HepG2 (cell line): ENCODE data around the gene EPN2. TPM values are rescaled to one million over a fixed set of nuclear protein-coding genes. Genes with fewer than 3 reads are reported as not detected.
A peak's percentile ranks its signal among the peaks of the same experiment; 100 is the strongest.

ENCODE experiments used
- BRCA1 ChIP-seq: sonication (generic); formaldehyde crosslinking; IDR thresholded peaks from 2 replicates; pipeline ENCODE4 v1.4.0; 2020; ENCODE audit warnings: missing genetic modification reagents
- CBX2 ChIP-seq, 2 experiments: fragments of 200-600 bp in 1 of 2; sonication (generic); formaldehyde crosslinking in 1 of 2; IDR thresholded peaks; 2 replicates each; pipeline versions ENCODE4 v1.7.0 to v1.8.1; 2018 to 2022; ENCODE audit warnings: low read depth in 2 of 2, low read length in 1 of 2, mild to moderate bottlenecking in 1 of 2, missing genetic modification reagents in 1 of 2
- DPF2 ChIP-seq: sonication (generic); formaldehyde crosslinking; IDR thresholded peaks from 2 replicates; pipeline ENCODE4 v1.4.0; 2020; ENCODE audit warnings: mild to moderate bottlenecking, low read depth, missing genetic modification reagents, borderline replicate concordance
- ELF4 ChIP-seq: sonication (generic); formaldehyde crosslinking; IDR thresholded peaks from 2 replicates; pipeline ENCODE4 v1.5.0; 2020; ENCODE audit warnings: missing genetic modification reagents, mild to moderate bottlenecking, moderate library complexity, borderline replicate concordance
- KLF6 ChIP-seq: IDR thresholded peaks from 2 replicates; pipeline ENCODE4 v1.8.0; 2016; ENCODE audit warnings: missing biosample characterization, missing genetic modification reagents
- RBFOX2 ChIP-seq: fragments of 200-400 bp; formaldehyde crosslinking; IDR thresholded peaks from 2 replicates; pipeline ENCODE4 v1.6.1; 2017; ENCODE audit warnings: low read depth, mild to moderate bottlenecking, low read length
- SALL2 ChIP-seq: sonication (generic); formaldehyde crosslinking; IDR thresholded peaks from 2 replicates; pipeline ENCODE4 v1.8.1; 2023; ENCODE audit warnings: mild to moderate bottlenecking, missing genetic modification reagents, inconsistent platforms
- SRSF9 ChIP-seq: fragments of 200-400 bp; formaldehyde crosslinking; IDR thresholded peaks from 2 replicates; pipeline ENCODE4 v1.6.1; 2018; ENCODE audit warnings: borderline replicate concordance, mild to moderate bottlenecking, low read depth, low read length; ENCODE audit not compliant: insufficient read depth, poor library complexity, severe bottlenecking
- TGIF2 ChIP-seq: IDR thresholded peaks from 2 replicates; pipeline ENCODE4 v1.6.1; 2016; ENCODE audit warnings: control low read depth, missing compliant biosample characterization
- ZNF3 ChIP-seq: IDR thresholded peaks from 2 replicates; pipeline ENCODE4 v1.7.0; 2017; ENCODE audit warnings: inconsistent platforms
- ZNF550 ChIP-seq: sonication (generic); formaldehyde crosslinking; IDR thresholded peaks from 2 replicates; pipeline ENCODE4 v1.4.0; 2020; ENCODE audit warnings: mild to moderate bottlenecking, missing genetic modification reagents, borderline replicate concordance
- ZNF552 ChIP-seq: sonication (generic); formaldehyde crosslinking; IDR thresholded peaks from 2 replicates; pipeline ENCODE4 v1.9.0; 2022; ENCODE audit warnings: missing genetic modification reagents, mild to moderate bottlenecking, borderline replicate concordance
- ZNF773 ChIP-seq: sonication (generic); formaldehyde crosslinking; IDR thresholded peaks from 2 replicates; pipeline ENCODE4 v1.4.0; 2020; ENCODE audit warnings: missing genetic modification reagents, borderline replicate concordance
- ZNF816 ChIP-seq: sonication (generic); formaldehyde crosslinking; IDR thresholded peaks from 2 replicates; pipeline ENCODE4 v1.8.0; 2022; ENCODE audit warnings: missing genetic modification reagents, mild to moderate bottlenecking, borderline replicate concordance
- polyA plus RNA-seq, 8 experiments: library from polyadenylated mRNA; depleted of rRNA in 3 of 8; stranded (reverse) in 7 of 8; unstranded in 1 of 8; fragments of >200 nt; fragmentation: Illumina TruSeq in 4 of 8; extraction: Trizol in 4 of 8; gene quantifications; 2 replicates each; pipeline versions ENCODE4 v1.2.1 to v1.2.3, GENCODE V29; 2011 to 2016; ENCODE audit warnings: low read depth in 4 of 8, missing spikeins in 1 of 8, mixed read lengths in 1 of 8; ENCODE audit not compliant: insufficient read depth in 1 of 8
- total RNA-seq, 5 experiments: library from RNA; depleted of rRNA; stranded (reverse); fragments of >200 nt; fragmentation: Illumina TruSeq; extraction: Trizol; gene quantifications; 2 replicates each; pipeline ENCODE4 v1.2.3, GENCODE V29; 2016; ENCODE audit warnings: low read depth in 1 of 5
- TF ChIP-seq, protein P1 (sequence below): sonication (generic); formaldehyde crosslinking; IDR thresholded peaks from 2 replicates; pipeline ENCODE4 v1.5.0; 2020; ENCODE audit warnings: mild to moderate bottlenecking, missing genetic modification reagents, borderline replicate concordance
- TF ChIP-seq, protein P2 (sequence below): IDR thresholded peaks from 2 replicates; pipeline ENCODE4 v1.6.1; 2016; ENCODE audit warnings: missing compliant biosample characterization, missing genetic modification reagents, borderline replicate concordance
- TF ChIP-seq, protein P3 (sequence below): IDR thresholded peaks from 2 replicates; pipeline ENCODE4 v1.6.1; 2016; ENCODE audit warnings: mild to moderate bottlenecking

EPN2 gene
- total and polyA plus RNA-seq, 2 of the 13 experiments (the other 11 are each of a cell fraction or from before 2014, with no cell fraction given) = 7.8 to 19.2 TPM

DNA sequence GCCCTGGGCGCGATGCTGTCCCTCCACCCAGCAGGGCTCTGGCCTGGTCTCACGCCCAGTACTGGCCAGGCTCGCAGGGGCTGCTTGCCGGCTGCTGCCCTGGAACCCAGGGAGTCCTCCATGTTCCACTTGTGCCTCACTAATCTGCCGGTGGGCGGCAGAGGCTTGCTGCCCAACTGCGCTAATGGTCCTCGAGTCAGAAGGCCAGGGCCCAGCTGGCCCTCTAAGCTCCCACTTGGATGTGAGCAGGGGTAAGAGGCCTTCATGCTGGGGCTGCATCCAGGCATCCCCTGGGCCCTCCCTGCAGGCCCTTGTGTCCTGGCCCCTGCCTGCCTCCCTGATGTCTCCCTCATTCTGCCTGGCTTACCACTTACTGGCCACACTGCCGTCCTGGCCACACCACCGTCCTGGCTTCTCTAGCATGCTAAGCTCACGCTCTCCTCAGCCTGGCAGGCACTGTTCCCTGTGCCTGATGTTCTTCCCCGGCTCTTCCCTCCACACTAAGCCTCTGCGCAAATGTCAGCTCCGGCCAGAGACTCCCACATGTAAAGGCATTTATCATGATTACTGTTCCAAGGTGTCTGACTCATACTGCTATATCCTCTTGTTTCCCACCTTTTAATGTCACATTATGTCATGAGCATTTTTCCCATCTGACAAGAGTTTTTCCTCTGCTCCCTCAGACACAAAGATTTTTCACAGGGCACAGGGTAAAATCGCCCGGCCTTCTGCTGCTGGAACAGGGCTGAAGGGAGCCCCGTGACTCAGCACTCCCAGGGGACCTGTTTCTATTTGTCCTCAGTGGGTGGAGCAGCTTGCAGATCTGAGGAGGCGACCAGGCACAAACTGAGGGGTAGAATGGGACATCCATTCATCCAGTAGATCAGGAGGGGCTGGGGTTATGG, 109.4 kb downstream of the EPN2 start (continued):
- TF ChIP-seq, protein P1, sequence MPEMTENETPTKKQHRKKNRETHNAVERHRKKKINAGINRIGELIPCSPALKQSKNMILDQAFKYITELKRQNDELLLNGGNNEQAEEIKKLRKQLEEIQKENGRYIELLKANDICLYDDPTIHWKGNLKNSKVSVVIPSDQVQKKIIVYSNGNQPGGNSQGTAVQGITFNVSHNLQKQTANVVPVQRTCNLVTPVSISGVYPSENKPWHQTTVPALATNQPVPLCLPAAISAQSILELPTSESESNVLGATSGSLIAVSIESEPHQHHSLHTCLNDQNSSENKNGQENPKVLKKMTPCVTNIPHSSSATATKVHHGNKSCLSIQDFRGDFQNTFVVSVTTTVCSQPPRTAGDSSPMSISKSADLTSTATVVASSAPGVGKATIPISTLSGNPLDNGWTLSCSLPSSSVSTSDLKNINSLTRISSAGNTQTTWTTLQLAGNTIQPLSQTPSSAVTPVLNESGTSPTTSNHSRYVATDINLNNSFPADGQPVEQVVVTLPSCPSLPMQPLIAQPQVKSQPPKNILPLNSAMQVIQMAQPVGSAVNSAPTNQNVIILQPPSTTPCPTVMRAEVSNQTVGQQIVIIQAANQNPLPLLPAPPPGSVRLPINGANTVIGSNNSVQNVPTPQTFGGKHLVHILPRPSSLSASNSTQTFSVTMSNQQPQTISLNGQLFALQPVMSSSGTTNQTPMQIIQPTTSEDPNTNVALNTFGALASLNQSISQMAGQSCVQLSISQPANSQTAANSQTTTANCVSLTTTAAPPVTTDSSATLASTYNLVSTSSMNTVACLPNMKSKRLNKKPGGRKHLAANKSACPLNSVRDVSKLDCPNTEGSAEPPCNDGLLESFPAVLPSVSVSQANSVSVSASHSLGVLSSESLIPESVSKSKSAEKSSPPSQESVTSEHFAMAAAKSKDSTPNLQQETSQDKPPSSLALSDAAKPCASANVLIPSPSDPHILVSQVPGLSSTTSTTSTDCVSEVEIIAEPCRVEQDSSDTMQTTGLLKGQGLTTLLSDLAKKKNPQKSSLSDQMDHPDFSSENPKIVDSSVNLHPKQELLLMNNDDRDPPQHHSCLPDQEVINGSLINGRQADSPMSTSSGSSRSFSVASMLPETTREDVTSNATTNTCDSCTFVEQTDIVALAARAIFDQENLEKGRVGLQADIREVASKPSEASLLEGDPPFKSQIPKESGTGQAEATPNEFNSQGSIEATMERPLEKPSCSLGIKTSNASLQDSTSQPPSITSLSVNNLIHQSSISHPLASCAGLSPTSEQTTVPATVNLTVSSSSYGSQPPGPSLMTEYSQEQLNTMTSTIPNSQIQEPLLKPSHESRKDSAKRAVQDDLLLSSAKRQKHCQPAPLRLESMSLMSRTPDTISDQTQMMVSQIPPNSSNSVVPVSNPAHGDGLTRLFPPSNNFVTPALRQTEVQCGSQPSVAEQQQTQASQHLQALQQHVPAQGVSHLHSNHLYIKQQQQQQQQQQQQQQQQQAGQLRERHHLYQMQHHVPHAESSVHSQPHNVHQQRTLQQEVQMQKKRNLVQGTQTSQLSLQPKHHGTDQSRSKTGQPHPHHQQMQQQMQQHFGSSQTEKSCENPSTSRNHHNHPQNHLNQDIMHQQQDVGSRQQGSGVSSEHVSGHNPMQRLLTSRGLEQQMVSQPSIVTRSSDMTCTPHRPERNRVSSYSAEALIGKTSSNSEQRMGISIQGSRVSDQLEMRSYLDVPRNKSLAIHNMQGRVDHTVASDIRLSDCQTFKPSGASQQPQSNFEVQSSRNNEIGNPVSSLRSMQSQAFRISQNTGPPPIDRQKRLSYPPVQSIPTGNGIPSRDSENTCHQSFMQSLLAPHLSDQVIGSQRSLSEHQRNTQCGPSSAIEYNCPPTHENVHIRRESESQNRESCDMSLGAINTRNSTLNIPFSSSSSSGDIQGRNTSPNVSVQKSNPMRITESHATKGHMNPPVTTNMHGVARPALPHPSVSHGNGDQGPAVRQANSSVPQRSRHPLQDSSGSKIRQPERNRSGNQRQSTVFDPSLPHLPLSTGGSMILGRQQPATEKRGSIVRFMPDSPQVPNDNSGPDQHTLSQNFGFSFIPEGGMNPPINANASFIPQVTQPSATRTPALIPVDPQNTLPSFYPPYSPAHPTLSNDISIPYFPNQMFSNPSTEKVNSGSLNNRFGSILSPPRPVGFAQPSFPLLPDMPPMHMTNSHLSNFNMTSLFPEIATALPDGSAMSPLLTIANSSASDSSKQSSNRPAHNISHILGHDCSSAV (CRISPR knock-in tag) = no peak
- no peak for TF ChIP-seq DPF2 (CRISPR knock-in tag)
- no peak for TF ChIP-seq SRSF9
- no peak for TF ChIP-seq ELF4 (CRISPR knock-in tag)
- TF ChIP-seq, protein P2, sequence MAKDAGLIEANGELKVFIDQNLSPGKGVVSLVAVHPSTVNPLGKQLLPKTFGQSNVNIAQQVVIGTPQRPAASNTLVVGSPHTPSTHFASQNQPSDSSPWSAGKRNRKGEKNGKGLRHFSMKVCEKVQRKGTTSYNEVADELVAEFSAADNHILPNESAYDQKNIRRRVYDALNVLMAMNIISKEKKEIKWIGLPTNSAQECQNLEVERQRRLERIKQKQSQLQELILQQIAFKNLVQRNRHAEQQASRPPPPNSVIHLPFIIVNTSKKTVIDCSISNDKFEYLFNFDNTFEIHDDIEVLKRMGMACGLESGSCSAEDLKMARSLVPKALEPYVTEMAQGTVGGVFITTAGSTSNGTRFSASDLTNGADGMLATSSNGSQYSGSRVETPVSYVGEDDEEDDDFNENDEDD = 0 out of 2 replicates have a peak, but pooled peaks have one; percentile 16
- TF ChIP-seq SALL2 (CRISPR knock-in tag) = 0 out of 2 replicates have a peak, but pooled peaks have one; percentile 40
- TF ChIP-seq BRCA1 (CRISPR knock-in tag) = no peak
- TF ChIP-seq ZNF816 (CRISPR knock-in tag) = no peak
- TF ChIP-seq, protein P3, sequence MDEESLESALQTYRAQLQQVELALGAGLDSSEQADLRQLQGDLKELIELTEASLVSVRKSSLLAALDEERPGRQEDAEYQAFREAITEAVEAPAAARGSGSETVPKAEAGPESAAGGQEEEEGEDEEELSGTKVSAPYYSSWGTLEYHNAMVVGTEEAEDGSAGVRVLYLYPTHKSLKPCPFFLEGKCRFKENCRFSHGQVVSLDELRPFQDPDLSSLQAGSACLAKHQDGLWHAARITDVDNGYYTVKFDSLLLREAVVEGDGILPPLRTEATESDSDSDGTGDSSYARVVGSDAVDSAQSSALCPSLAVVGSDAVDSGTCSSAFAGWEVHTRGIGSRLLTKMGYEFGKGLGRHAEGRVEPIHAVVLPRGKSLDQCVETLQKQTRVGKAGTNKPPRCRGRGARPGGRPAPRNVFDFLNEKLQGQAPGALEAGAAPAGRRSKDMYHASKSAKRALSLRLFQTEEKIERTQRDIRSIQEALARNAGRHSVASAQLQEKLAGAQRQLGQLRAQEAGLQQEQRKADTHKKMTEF = 0 out of 2 replicates have a peak, but pooled peaks have one; percentile 24
- TF ChIP-seq ZNF552 = no peak
- TF ChIP-seq ZNF3 (CRISPR knock-in tag) = no peak
- TF ChIP-seq KLF6 (CRISPR knock-in tag) = no peak
- no peak for TF ChIP-seq ZNF550 (CRISPR knock-in tag)
- TF ChIP-seq CBX2 (IDR thresholded peaks at IDR 0.05; ENCODE audit: low read depth, low read length) = no peak
- no peak for TF ChIP-seq CBX2 (CRISPR knock-in tag; IDR thresholded peaks at IDR 0.05; ENCODE audit: low read depth)
- TF ChIP-seq RBFOX2 = no peak
- no peak for TF ChIP-seq TGIF2
- no peak for TF ChIP-seq ZNF773
